IMR-90 (cell line): Measurements from ENCODE around the gene NOP14. TPM values are rescaled to one million over a fixed set of nuclear protein-coding genes. Genes with fewer than 3 reads are reported as not detected.

Experiments used
- ATAC-seq: fragments of 200-7000 bp; cut with Tn5 transposase; 2 replicates; pipeline ENCODE4 v1.9.1; 2020; ENCODE audit warnings: low read depth, mild to moderate bottlenecking, moderate library complexity
- BruUV-seq: library from RNA; stranded (reverse); fragments of 400-500 nt; replicated peaks from 2 replicates; lab custom pipeline; 2021; lab: Mats Ljungman, UMichigan
- CTCF ChIA-PET: fragments of 300-600 bp; formaldehyde crosslinking; extraction: SDS; loops from one replicate; lab custom pipeline; 2021; ENCODE audit warnings: antibody characterized with exemption; lab: Yijun Ruan, JAX
- POLR2A ChIA-PET: fragments of 300-600 bp; sonication (Branson Sonifier 250); formaldehyde crosslinking; loops from one replicate; lab custom pipeline; 2022; ENCODE audit warnings: antibody characterized with exemption; ENCODE audit not compliant: unreplicated experiment; lab: Charles Lee
- DNase-seq: peaks from one replicate; pipeline ENCODE4 v3.0.0; 2013
- H2AFZ ChIP-seq: replicated peaks from 2 replicates; pipeline ENCODE3; 2013; ENCODE audit warnings: low read length, mild to moderate bottlenecking; ENCODE audit not compliant: poor library complexity
- H2AK5ac ChIP-seq: 2 replicates; pipeline ENCODE4 v1.6.1; 2013; ENCODE audit warnings: low read depth, low read length, inconsistent platforms
- H2AK9ac ChIP-seq: replicated peaks from 2 replicates; pipeline ENCODE3; 2013; ENCODE audit warnings: mild to moderate bottlenecking, low read depth, low read length, moderate library complexity; ENCODE audit not compliant: poor library complexity
- H2BK120ac ChIP-seq: 2 replicates; pipeline ENCODE4 v1.6.1; 2013; ENCODE audit warnings: low read depth, low read length, inconsistent platforms
- H2BK15ac ChIP-seq: 3 replicates; pipeline ENCODE4 v1.6.1; 2013; ENCODE audit warnings: low read depth, low read length, inconsistent platforms
- H2BK20ac ChIP-seq: 2 replicates; pipeline ENCODE4 v1.6.1; 2013; ENCODE audit warnings: low read depth, mild to moderate bottlenecking, inconsistent platforms, low read length, moderate library complexity
- H2BK5ac ChIP-seq: 2 replicates; pipeline ENCODE4 v1.6.1; 2013; ENCODE audit warnings: mild to moderate bottlenecking, low read depth, low read length, inconsistent platforms; ENCODE audit not compliant: poor library complexity, severe bottlenecking
- H3K14ac ChIP-seq: replicated peaks from 2 replicates; pipeline ENCODE4 v1.6.1; 2013; ENCODE audit warnings: low read depth, low read length, inconsistent platforms
- H3K18ac ChIP-seq: 2 replicates; pipeline ENCODE4 v1.6.1; 2013; ENCODE audit warnings: low read depth, low read length, control low read depth
- H3K23ac ChIP-seq: 2 replicates; pipeline ENCODE4 v1.6.1; 2013; ENCODE audit warnings: low read depth, low read length, inconsistent platforms
- H3K27ac ChIP-seq: 2 replicates; pipeline ENCODE4 v1.5.1; 2013; ENCODE audit warnings: mild to moderate bottlenecking, control low read depth, low read length; ENCODE audit not compliant: insufficient read depth
- H3K27me3 ChIP-seq: 2 replicates; pipeline ENCODE4 v1.6.1; 2013; ENCODE audit warnings: low read length; ENCODE audit not compliant: control insufficient read depth, insufficient read depth
- H3K36me3 ChIP-seq: 2 replicates; pipeline ENCODE4 v1.6.1; 2013; ENCODE audit warnings: low read length, mixed read lengths; ENCODE audit not compliant: control insufficient read depth, insufficient read depth
- H3K4ac ChIP-seq: 2 replicates; pipeline ENCODE4 v1.6.1; 2013; ENCODE audit warnings: low read depth, low read length, inconsistent platforms
- H3K4me1 ChIP-seq: 2 replicates; pipeline ENCODE4 v1.6.1; 2013; ENCODE audit warnings: low read length, mixed read lengths; ENCODE audit not compliant: control insufficient read depth, insufficient read depth
- H3K4me2 ChIP-seq: 2 replicates; pipeline ENCODE4 v1.6.1; 2013; ENCODE audit warnings: low read depth, mild to moderate bottlenecking, control low read depth, low read length, moderate library complexity
- H3K4me3 ChIP-seq: 2 replicates; pipeline ENCODE4 v1.5.1; 2013; ENCODE audit warnings: low read depth, mild to moderate bottlenecking, control low read depth, low read length, moderate library complexity; ENCODE audit not compliant: insufficient read depth
- H3K56ac ChIP-seq: 2 replicates; pipeline ENCODE4 v1.6.1; 2013; ENCODE audit warnings: low read length, inconsistent platforms; ENCODE audit not compliant: insufficient read depth; ENCODE audit errors: extremely low read depth
- H3K79me1 ChIP-seq, 2 experiments: 2 replicates each; pipeline ENCODE4 v1.6.1; 2013; ENCODE audit warnings: low read length in 2 of 2, inconsistent platforms in 1 of 2, low read depth in 1 of 2
- H3K9ac ChIP-seq: 2 replicates; pipeline ENCODE4 v1.6.1; 2013; ENCODE audit warnings: low read depth, low read length, control low read depth
- H3K9me1 ChIP-seq: 2 replicates; pipeline ENCODE4 v1.6.1; 2013; ENCODE audit warnings: low read length, inconsistent platforms; ENCODE audit not compliant: insufficient read depth
- H3K9me3 ChIP-seq: 2 replicates; pipeline ENCODE4 v1.6.1; 2013; ENCODE audit warnings: low read length; ENCODE audit not compliant: control insufficient read depth, insufficient read depth
- H4K20me1 ChIP-seq: 2 replicates; pipeline ENCODE4 v1.6.1; 2013; ENCODE audit warnings: low read length, inconsistent platforms; ENCODE audit not compliant: insufficient read depth
- H4K5ac ChIP-seq: 2 replicates; pipeline ENCODE4 v1.6.1; 2013; ENCODE audit warnings: mild to moderate bottlenecking, low read depth, low read length, control low read depth
- H4K8ac ChIP-seq, 2 experiments: 2 replicates each; pipeline ENCODE4 v1.6.1; 2013; ENCODE audit warnings: low read depth in 2 of 2, low read length in 2 of 2, control low read depth in 1 of 2, inconsistent platforms in 1 of 2
- H4K91ac ChIP-seq: 2 replicates; pipeline ENCODE4 v1.6.1; 2013; ENCODE audit warnings: low read depth, low read length, inconsistent platforms; ENCODE audit not compliant: insufficient read depth
- CEBPB ChIP-seq: IDR thresholded peaks from 2 replicates; pipeline ENCODE4 v1.6.1; 2012; ENCODE audit warnings: low read depth, low read length, improper control_type of control experiment
- SMC3 ChIP-seq: fragments of 150-350 bp; IDR thresholded peaks from 2 replicates; pipeline ENCODE4 v1.6.1; 2016; ENCODE audit warnings: low read depth, mild to moderate bottlenecking, antibody characterized with exemption, low read length, moderate library complexity
- USF2 ChIP-seq: fragments of 150-350 bp; IDR thresholded peaks from 2 replicates; pipeline ENCODE4 v1.6.1; 2017; ENCODE audit warnings: mild to moderate bottlenecking, antibody characterized with exemption, low read length, low read depth
- WGBS, 2 experiments: methylation state at CpG; one replicate each; pipeline versions ENCODE4 v1.1.5 to v1.1.7; 2013; ENCODE audit warnings: missing lambda C conversion rate in 2 of 2; ENCODE audit not compliant: insufficient read length in 1 of 2; ENCODE audit errors: extremely low coverage in 2 of 2; 5-methylcytosine and 5-hydroxymethylcytosine counted together
- dilution Hi-C: fragments of 300-500 bp; cut with HindIII; formaldehyde crosslinking; loops from one replicate; pipeline ENCODE4 v1.14.3; 2018; ENCODE audit warnings: low sequenced_read_pairs; ENCODE audit not compliant: unreplicated experiment
- in situ Hi-C: fragments of 300-500 bp; cut with MboI; formaldehyde crosslinking; loops from 3 replicates; pipeline ENCODE4 v1.14.3; 2019; ENCODE audit warnings: low sequenced_read_pairs, inconsistent platforms, mixed read lengths
- intact Hi-C: fragments of 100-400 bp; cut with micrococcal nuclease; formaldehyde crosslinking; loops from 2 replicates; pipeline ENCODE4 v1.10.0; 2022
- polyA plus RNA-seq, 3 experiments: library from polyadenylated mRNA; depleted of rRNA; stranded (reverse); fragments of >200 nt; gene quantifications; 2 replicates each; pipeline ENCODE4 v1.2.3, GENCODE V29; 2012; ENCODE audit warnings: low replicate concordance in 1 of 3
- total RNA-seq: library from RNA; depleted of rRNA; stranded (reverse); fragments of >200 nt; gene quantifications from 2 replicates; pipeline ENCODE4 v1.2.3, GENCODE V29; 2012
- TF ChIP-seq, protein P1 (sequence below): conservative IDR thresholded peaks from 2 replicates; pipeline ENCODE4 v1.5.1; 2012; ENCODE audit warnings: mild to moderate bottlenecking, low read depth, low read length, improper control_type of control experiment

Gene NOP14
- total and polyA plus RNA-seq, 2 of the 4 experiments (the other 2 are of a cell fraction): 10.9 to 12.6 TPM

DNA sequence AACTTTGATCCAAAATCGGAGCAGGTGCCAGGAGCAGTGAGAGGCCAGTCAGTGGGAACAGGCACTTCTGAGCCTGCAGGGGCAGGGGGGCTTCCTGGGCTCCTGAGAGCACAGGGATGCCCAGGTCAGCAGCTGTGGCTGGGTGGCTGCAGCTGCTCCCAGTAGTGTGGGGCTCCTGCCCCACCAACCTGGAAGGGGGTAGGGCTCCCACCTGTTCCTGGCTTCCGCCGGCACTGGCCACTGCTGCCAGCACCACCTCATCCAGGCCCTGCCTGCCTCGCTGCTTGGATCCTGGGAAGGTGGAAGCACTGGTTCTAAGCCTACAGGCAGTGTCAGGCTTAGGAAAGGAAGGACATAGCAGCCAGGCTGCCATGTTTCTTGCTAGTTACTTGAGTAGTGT is 18.8 kb upstream of the NOP14 start:
- no peaks in the 10 kb centered on the region for H3K4me1 ChIP-seq
- H3K4ac ChIP-seq: no peak overlapping the region
- H2BK120ac ChIP-seq: no peak overlapping the region
- no peak overlapping the region for H2AK5ac ChIP-seq
- no peak overlapping the region for H3K14ac ChIP-seq
- ChIA-PET CTCF (no interaction called here), POLR2A (no interaction called here)
- no peaks in the 10 kb centered on the region for H3K9me1 ChIP-seq
- ATAC-seq: no peak
- no peak overlapping the region for H4K5ac ChIP-seq
- no peak overlapping the region for H3K4me2 ChIP-seq
- no peak overlapping the region for H3K23ac ChIP-seq
- H2AK9ac ChIP-seq: no peak overlapping the region
- H4K20me1 ChIP-seq: no peaks in the 10 kb centered on the region
- in situ Hi-C loops (no loop called here), dilution Hi-C loops (no loop called here), intact Hi-C loops (no loop called here)
- H4K91ac ChIP-seq: no peak overlapping the region
- H4K8ac ChIP-seq: no peak overlapping the region
- no peak overlapping the region for H3K27ac ChIP-seq
- H2BK20ac ChIP-seq: no peak overlapping the region
- H3K79me1 ChIP-seq: no peaks in the 10 kb centered on the region
- peaks cover 2% of the 10 kb centered on the region for H3K27me3 ChIP-seq
- no peak overlapping the region for H2BK5ac ChIP-seq
- no peak for DNase-seq
- no peak overlapping the region for H3K56ac ChIP-seq
- peaks cover 12% of the 10 kb centered on the region for H3K9me3 ChIP-seq
- no peak overlapping the region for H3K9ac ChIP-seq
- no CpG with 5 or more reads among the region's 4 CpGs for WGBS, 2 experiments
- TF ChIP-seq CEBPB (no peak), USF2 (no peak), SMC3 (no peak)
- TF ChIP-seq, protein P1, sequence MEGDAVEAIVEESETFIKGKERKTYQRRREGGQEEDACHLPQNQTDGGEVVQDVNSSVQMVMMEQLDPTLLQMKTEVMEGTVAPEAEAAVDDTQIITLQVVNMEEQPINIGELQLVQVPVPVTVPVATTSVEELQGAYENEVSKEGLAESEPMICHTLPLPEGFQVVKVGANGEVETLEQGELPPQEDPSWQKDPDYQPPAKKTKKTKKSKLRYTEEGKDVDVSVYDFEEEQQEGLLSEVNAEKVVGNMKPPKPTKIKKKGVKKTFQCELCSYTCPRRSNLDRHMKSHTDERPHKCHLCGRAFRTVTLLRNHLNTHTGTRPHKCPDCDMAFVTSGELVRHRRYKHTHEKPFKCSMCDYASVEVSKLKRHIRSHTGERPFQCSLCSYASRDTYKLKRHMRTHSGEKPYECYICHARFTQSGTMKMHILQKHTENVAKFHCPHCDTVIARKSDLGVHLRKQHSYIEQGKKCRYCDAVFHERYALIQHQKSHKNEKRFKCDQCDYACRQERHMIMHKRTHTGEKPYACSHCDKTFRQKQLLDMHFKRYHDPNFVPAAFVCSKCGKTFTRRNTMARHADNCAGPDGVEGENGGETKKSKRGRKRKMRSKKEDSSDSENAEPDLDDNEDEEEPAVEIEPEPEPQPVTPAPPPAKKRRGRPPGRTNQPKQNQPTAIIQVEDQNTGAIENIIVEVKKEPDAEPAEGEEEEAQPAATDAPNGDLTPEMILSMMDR: no peak
- no peak overlapping the region for H2AFZ ChIP-seq
- no peak overlapping the region for H3K18ac ChIP-seq
- BruUV-seq: no TSS peak
- H3K4me3 ChIP-seq: no peak overlapping the region
- no peaks in the 10 kb centered on the region for H3K36me3 ChIP-seq
- no peak overlapping the region for H2BK15ac ChIP-seq
